NCI-H524 treated with DMSO at 0.1 percent for 48 hours (cell line): ENCODE results near the gene SLC25A20.

Experiments used
- DNase-seq: peaks from one replicate; lab custom pipeline; 2025; lab: John Stamatoyannopoulos, UW

SLC25A20 gene

DNA sequence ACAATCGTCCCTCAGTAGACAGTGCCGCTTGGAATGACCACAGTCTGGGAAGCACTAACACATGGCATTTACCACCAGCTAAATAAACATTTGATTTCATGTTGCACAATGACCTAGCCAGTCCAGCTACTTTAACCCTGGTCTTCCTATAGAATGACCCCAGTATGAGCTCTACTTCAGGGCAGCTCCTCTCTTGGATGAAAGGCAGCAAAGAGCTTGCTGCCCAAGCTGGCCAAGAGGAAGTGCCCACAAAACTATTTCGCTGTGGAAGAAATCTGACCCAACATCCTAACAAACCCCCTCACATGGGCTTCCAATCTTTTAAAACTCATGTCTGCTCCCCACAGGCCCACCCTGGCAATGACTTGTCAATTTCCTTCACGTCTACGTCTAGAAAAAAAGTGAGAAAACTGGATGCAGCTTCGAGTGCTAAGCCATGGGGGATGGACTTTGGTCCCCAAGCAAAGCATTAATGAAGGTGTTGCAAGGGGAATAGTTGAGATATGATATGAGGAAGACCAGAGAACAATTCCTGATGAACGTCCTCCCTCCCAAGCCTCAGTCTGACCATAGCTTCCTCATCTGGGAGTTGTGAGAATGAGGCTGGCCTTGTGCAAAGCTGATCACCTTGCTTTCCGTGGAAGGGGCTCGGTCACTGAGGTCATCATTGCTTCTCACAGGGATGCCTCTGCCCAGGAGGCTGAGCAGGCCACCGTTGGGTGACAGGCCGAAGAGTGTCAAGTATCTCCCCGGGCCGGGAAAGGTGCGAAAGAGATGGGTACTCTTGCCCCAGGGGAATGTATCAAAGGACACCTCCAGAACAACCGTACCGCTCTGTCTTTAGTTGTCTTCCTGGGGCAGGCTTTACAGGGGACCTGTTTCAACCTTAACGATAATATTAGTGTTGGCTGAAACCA, 964 bp downstream of the SLC25A20 start:
- no peak for DNase-seq

DNA sequence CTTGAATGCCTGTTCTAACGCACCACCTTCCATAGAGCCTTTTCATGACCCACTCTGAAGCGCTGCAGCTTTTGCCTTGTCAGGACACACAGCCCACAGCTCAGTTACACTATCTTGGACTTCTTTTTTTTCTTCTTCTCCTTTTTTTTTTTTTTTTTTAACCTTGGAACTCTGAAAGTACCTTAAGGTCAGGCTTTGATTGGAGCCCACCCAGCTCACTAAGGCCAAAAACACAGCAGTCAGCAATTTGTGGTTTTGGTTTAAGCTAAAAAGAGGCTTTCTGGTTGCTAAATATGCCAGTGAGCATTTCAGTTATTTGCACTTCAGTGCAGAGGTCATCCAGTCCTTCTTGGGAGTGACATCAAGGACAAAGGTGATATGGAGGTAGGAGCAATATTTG, 1.7 kb downstream of the SLC25A20 start:
- no peak for DNase-seq

DNA sequence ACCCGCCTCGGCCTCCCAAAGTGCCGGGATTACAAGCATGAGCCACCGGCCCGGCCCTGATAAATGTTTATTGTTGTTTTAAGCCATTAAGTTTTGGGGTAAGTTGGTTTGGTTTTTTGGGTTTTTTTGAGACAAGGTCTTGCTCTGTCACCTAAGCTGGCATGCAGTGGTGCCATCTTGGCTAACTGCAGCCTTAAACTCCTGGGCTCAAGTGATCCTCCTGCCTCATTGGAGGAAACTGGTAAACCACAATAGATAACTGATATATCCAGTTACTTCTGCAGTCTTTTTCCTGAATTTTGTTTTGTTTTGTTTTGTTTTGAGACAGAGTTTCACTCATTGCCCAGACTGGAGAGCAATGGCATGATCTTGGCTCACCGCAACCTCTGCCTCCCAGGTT, 4.2 kb downstream of the SLC25A20 start:
- DNase-seq = no peak

DNA sequence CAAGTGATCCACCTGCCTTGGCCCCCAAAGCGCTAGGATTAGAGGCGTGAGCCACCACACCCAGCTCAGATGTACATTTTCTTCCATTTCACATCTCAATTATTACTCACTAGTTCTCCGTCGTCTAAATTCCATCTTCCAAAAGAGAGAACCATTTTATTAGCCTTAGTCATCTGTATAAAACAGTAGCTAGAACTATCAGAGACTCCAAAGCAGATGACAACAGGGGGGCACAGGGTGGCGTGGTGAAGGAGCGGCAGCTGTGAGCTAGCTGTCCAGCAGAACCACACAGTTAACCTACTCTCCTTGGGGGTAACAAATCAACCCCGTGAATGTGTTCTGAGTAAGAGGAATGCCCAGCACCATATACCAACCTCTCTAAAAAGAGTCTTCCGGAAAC, 7.1 kb downstream of the SLC25A20 start:
- no peak for DNase-seq

DNA sequence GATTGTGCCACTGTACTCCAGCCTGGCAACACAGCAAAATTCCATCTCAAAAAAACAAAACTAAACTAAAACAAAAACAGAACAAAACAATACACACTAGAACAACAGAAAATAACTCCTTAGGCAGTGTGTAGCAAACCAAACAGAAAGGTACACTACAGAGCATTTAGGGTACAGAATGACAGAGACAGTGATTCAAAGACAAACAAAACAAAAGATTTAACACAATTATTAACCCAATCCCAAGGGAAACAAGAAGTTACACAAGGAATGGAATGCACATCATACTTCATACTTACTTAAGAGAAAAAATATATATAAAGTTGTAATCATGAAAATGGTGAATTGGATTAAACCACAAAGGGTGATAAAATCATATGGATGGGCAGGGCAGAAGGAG, 12.9 kb downstream of the SLC25A20 start:
- no peak for DNase-seq

DNA sequence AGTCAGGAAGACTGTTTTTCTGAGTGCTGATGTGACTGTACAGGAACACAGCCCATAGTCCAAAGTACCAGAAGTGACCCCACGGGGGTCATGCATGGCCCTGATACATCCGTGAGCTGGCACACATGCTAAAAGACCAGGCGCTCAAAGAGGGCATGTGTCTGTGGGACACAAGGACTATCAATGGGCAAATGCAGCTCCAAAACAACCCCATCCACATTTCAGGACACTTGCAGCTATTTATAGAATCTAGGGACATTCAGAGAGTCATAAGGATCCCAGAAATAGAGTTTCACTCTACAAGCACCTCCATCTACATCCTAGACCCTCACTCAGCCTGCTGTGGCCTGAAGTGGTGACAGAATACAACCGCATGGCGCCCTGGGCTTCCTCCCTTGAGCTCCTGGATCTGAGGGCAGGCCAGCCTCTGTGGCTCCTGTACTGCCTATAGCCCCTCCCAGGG, 17.0 kb downstream of the SLC25A20 start:
- DNase-seq = no peak

DNA sequence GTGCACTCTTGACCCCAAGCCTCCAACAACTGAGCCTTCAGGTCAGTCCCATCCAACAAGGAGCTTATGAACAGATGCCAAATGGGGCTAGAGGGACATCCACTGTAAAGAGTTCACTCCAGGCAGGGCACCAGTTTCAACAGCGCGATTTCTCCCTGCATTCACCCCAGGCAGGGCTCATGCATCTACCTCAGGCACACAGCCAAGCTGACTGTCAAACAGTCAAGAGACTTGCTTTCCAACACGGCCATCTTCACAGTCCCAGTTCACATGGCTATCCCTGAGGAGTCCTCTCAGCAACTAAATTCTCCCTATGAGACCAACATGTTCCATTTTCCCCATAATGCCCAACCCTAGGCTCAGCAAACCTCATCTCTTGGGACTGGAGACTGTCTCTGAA, 17.7 kb downstream of the SLC25A20 start:
- DNase-seq = no peak

DNA sequence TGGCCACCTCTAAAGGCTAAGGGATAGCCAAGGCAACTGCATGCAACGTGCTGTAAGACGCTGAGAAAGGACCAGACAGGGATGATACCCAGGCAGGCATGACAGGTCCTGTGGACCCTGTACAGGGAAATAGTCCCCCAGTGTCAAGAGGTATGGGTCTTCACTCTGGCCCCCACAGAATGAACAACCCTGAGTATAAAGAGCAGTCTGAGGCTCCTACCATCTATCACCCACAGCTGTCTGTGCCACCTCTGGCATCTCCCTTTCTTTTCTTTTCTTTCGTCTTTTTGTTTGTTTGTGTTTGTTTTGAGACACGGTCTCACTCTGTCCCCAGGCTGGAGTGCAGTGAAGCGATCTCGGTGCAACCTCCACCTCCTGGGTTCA, 18.7 kb downstream of the SLC25A20 start:
- no peak for DNase-seq

DNA sequence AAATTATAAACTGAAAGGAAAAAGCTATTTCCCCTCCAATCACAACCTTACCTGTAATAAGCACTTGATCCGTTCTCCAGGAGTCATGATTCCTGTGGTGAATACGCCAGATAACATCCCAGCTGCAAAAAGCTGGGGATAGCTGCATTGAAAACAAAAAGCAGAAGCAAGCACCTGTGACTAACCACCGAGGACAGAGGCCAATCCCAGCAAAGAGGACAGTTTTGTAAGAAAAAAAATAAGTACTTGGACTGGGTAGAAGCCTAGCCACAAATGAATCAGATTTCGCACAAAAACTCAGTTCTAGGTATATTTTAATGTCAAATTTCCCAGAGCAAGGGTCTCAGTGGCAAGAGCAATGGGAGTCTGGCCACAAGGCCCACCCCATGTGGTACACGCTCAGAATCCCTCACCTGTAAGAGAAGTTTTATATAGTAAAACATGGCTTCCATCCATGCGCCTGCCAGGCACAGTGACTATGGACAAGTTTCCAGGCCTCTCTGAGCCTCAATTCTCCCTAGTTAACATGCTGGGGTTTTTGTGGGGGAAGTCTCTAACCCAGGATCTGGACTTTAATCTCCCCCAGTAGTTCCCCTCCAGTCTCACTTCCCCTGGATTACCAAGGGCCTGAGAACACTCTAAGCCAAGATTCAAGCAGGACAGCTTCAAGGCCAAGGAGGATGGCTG, 19.2 kb downstream of the SLC25A20 start:
- no peak for DNase-seq

DNA sequence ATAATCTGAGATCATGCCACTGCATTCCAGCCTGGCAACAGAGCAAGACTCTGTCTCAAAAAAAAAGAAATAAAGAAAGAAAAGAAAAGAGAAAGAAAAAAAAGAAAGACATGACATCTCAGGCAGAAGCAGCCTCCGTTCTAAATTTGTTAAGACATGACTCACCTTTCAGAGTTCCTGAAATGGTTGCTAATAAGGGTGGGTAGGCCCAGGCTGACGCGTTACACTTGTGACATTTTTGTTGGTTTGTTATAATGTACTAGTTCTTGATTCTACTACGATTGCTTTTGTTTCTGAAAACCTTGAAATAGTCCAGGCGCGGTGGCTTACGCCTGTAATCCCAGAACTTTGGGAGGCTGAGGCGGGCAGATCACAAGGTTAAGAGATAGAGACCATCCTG, 21.0 kb downstream of the SLC25A20 start:
- DNase-seq = no peak

DNA sequence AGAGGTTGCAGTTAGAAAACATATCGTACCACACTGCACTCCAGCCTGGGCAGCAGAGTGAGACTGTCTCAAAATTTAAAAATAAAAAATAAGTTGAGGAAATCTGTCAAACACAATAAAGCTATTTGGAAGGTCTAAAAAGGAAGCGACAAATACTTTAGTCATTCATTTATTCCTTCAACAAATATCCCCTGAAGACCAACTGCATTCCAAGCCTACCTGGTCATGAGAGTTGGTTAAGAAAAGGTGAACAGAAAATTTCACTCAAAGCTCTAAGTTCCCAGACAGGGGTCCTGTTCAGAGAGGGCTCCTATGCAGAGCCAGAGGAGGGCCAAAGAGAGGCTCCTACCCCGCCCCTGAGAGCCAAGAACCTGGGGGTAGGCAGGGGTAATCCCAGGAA, 35.6 kb downstream of the SLC25A20 start:
- no peak for DNase-seq

DNA sequence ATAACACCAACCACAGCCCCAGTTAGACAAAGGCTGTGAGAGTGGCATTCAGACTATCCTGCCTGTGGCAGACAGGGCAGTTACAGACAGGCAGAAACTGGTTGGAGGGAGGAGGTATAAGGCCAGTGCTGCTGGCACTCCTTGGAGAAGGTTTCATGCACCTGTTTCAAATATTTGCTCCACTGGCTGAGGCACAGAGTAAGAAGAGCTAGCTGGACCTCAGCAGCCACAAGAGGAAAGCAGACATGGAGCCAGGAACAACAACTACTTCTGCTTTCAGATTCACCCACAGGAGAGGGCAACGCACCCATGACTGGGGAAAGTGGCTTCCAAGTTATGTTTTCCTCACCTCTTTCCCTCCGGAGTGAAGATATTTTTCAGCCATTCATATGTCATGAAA, 39.5 kb downstream of the SLC25A20 start:
- no peak for DNase-seq

DNA sequence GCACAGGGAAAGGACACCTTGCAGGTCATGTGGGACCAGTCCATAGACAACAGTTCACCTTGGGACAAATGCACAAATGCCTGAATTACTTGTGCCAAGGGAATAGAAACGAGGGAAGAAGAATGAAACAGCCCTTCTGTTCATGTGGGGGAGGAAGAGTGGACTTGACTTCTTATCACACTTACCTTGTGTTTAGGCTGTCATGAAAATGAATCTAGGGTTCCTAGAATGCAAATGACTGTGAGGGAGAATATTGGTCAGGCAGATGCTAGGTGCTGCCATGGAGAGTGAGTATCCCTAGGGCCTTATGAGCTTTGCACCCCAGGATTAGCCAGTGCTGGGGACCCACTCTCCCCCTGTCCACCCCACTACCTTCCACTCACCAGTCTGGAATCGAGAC, 40.0 kb downstream of the SLC25A20 start:
- no peak for DNase-seq

DNA sequence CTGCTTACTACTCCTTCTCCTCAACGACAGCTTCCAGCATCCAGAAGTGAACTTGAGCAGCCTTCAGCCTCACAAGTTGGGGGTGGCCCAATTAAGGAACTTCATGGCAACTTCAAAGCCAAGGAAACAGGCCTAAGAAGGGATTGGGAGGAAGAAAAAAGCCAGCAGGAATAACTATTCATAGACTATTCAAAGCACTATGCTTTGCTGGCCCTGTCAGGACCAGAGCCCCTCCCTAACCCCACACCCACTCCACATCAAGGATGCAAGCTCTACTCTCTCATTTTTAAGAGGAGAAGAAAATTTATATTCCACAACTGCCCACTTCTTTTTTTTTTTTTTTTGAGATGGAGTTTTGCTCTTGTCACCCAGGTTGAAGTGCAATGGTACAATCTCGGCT, 41.0 kb downstream of the SLC25A20 start:
- DNase-seq = no peak

DNA sequence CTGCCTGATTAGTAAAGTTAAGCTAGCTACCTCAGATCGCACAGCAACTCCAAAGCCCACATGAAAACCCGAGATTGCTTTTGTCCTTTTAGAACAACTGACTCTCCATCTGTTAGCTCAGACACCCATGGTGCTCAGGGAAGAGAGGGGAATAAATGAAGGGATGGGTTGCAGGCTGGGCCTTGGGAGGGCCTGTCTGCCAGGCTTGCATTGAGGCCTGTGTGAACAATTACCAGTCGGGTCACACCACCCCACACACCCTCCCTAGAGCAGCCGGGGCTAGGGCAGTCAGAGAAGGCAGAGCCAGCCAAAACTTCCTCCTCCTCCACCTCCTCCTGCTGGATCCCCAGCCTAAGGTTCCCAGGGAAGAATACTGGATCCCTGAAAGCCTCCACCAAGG, 42.2 kb downstream of the SLC25A20 start:
- no peak for DNase-seq

DNA sequence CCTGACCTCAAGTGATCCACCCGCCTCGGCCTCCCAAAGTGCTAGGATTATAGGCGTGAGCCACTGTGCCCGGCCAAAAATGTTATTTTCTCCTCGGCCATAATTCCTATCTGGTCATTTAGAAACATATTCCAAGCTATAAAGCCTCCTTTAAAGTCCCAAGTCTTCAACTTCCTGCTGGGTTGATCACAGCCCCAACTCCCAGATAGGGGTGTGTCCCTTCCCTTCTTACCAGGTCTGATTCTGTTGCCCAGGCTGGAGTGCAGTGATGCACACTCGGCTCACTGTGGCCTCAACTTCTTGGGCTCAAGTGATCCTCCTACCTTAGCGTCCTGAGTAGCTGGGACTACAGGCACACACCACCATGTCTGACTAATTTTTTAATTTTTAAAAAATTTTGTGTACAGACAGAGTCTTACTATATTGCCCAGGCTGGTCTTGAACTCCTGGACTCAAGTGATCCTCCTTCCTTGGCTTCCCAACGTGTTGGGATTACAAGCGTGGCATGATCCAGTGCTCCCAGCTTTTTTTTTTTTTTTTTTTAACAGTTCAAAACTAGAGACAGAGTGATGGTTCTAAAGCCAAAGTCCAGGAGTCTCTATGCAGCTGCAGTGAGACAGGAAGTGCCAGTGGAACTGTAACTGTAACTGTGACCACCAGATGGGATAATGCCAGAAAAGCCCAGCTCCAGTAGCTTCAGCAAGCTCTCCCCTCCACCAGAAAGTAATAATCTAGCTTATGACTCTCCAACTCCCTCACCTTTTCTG, 42.8 kb downstream of the SLC25A20 start:
- DNase-seq = no peak

DNA sequence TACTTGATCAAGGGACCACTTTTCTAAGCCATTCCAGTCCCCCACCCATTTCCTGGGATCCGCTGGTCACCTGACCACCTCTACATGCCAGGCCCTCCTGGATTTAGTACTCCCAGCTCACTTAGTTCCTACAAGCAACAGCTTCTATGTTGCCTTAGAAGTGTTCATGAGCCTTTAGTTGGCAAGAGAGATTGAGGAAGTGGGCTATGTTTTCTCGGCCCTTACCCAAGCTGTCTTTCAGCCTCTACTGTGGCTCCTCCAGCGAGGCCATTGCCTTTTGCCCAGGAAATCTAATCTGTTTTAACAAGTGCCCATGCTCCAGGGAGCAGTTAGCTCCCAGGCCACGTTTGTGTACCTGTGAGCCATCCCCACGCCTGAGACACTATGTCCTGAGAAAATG, 46.5 kb downstream of the SLC25A20 start:
- no peak for DNase-seq

DNA sequence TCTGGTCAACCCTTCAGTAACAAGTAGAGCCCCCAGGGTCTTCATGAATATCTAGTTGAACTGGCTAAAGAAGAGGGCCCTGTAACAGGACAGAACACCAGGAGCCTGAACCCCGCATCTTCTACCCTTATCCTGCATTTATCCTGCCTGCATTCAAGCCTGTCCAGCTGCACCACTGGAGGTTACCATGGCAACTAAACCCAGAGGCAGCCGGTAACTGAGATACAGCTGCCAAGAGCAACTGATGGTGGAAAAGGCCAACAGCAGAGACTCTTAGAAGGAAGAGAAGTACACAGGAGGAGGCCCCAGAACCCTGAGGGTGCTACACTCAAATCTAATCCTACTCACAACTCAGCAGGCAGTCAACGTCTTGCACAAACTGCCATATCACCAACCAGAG, 47.3 kb downstream of the SLC25A20 start:
- peak; percentile 73 for DNase-seq

DNA sequence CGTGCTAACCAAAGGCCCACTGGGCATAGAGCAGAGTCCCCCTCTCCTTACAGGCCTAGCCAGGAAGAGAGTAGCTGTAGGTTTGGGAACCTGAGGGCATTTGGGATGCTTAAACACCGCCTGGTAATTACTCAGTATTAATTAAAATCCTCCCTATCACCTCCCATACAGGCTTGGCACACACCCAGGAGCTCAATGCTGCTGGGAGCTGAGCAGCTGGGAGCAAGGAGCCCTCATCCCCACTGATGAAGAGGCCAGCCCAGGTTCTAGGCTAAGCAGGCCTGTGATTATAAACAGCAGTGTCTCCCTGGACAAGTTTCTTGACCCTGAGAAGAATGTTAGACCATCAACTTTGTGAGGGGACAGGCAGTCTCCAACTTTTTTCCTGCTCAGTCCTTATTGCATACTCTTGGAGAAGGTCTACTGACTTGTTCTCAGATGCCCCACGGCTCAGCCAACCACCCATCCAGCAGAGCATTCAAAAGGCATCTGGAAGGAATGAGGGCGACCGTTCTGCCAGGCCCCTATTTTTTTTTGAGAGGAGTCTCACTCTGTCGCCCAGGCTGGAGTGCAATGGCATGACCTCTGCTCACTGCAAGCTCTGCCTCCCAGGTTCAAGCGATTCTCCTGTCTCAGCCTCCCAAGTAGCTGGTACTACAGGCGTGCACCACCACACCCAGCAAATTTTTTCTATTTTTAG, 49.7 kb downstream of the SLC25A20 start:
- no peak for DNase-seq

DNA sequence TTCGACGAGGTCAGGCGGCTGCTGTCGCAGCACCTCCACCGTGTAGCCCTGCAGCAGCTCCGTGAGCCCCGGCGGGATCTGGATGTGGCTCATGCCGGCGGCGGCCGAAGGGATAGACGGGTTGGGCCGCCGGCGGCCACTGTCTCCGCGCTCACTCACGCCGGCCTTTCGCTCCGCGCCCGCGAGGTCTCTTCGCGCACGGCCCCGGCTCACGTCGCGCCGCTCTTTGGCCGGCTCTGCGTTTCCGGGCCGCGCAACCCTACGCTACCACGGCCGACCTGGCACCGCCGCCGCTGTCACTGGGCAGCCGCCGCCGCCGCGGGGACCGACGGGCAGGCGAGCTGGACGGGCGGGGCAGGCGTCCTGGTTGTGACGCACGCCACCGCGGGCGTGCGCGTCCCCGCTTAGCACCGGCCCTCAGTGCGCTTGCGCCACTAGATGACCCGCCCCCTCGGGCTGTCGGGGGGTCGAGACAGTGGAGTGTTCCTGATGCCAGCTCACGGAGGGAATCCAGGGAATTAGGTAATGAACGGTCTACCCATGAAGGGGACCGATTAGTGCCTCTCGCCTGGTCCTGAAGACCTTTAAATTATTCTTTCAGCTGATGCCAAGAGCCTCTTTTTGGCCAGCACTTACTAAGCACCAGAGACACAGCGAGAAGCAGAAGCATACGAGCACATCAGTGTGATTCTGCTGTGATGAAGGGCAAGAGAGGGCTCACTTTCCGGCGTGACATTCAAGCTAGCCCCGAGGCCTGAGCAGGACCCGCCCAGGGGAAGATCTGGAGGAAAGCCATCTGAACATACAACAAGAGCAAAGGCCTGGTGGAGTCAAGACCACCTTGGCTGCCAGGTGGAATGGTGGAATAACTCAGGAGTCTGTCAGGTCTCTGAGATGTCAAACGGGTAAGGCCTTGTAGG, 50.9 kb downstream of the SLC25A20 start, which contains the start of gene PRKAR2A:
Gene PRKAR2A, minus strand, starts transcription at position 371 of the 920 bp plus-strand sequence. Its CDS starts 278 bp downstream, at position 93.
- DNase-seq = peak; percentile 10

DNA sequence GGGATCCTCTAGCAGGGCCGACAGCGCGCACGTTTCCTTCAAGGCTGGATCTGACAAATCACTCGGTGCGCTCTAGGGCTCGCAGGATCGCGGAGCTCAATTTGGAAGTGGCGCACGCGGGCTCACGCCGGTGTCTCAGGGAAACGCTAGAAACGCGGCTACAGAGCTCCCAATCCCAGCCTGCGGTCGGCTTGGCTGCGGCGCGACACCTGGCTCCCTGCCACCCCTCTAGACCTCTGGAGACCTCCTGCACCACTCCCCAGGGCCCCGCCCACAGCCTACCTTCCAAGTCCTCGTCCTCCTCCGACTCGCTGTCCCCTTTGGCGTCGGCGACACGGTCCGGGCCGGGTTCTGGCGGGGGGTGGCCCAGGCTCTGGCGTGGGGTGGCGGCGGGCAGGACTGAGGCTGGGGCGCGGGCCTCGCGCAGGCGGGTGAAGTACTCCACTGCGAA, 51.6 kb downstream of the SLC25A20 start:
- peak; percentile 15 for DNase-seq
